ENCODE data around the gene GOLGA8F. TPM values are rescaled to one million over a fixed set of nuclear protein-coding genes. Genes with fewer than 3 reads are reported as not detected.
"Not testable (repeated sequence)": the region's sequence is repeated elsewhere in the genome, so short reads cannot be mapped to it uniquely, and the experiment has no call there.

Gene GOLGA8F, protein sequence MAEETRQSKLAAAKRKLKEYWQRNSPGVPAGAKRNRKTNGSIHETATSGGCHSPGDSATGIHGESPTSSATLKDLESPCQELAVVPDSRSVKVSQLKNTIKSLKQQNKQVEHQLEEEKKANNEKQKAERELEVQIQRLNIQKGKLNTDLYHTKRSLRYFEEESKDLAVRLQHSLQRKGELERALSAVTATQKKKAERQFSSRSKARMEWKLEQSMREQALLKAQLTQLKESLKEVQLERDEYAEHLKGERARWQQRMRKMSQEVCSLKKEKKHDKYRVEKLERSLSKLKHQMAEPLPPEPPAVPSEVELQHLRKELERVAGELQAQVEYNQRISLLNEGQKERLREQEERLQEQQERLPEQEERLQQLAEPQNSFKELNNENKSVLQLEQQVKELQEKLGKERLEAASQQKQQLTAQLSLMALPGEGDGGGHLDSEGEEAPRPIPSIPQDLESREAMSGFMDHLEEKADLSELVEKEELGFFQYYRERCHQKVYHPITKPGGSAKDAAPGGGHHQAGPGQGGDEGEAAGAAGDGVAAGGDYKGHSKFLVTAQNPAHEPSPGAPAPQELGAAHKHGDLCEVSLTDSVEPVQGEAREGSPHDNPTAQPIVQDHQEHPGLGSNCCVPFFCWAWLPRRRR
- total RNA-seq (not detected), polyA plus RNA-seq (not detected)

DNA sequence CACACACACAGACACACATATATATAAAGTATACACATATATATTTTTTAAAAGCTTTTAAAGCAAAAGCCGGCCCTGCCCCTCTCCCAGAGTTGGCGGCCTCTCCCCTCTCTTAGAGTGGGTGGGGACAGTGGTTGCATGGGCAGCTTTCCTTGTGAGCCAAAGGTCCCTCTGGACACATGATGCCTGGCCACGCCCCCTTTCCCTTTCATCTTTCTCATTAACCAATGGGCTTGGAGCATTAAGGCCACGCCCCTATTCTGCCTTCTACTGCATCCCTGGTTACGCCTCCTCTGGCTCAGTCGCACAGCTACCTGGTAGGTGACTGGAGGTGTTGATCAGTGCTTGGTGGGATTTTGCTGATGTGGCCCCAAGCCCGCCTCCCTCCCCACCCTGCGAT, at the start of gene GOLGA8F:
TSS of gene GOLGA8F (plus strand) at position 301 of the 400 bp plus-strand sequence. CDS start at position 399, 98 bp downstream.
- H3K27me3 ChIP-seq; intact Hi-C loops (cut with DNase I); H3K27ac ChIP-seq; H3K36me3 ChIP-seq; DNase-seq; H3K4me3 ChIP-seq; H3K9me3 ChIP-seq; H3K4me1 ChIP-seq: not testable (repeated sequence)
- no CpG with 5 or more reads among the region's 8 CpGs for WGBS, 2 donors

DNA sequence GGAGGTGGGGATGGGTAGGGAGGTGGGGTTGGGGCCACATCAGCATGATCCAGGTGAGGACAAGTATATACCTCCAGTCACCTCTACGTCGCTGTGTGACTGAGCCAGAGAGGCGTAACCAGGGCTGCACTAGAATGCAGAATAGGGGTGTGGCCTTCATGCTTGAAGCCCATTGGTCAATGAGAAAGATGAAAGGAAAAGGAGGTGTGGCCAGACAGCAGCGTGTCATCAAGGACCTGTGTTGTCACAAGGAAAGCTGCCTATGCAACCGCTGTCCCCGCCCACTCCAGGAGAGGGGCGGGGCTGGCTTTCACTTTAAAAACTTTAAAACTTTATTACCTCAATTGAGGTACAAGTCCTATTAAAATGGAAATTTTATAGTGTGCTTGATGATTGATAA, 20.5 kb upstream of the GOLGA8F start, which contains the start of gene GOLGA6L24:
TSS of gene GOLGA6L24 (minus strand) at position 101 of the 400 bp plus-strand sequence. CDS start at position 40, 61 bp downstream.
- H3K27ac ChIP-seq; H3K9me3 ChIP-seq; H3K4me1 ChIP-seq; H3K27me3 ChIP-seq; intact Hi-C loops (cut with DNase I); H3K4me3 ChIP-seq; DNase-seq; H3K36me3 ChIP-seq: not testable (repeated sequence)
- WGBS, 2 donors: no CpG with 5 or more reads among the region's 7 CpGs

DNA sequence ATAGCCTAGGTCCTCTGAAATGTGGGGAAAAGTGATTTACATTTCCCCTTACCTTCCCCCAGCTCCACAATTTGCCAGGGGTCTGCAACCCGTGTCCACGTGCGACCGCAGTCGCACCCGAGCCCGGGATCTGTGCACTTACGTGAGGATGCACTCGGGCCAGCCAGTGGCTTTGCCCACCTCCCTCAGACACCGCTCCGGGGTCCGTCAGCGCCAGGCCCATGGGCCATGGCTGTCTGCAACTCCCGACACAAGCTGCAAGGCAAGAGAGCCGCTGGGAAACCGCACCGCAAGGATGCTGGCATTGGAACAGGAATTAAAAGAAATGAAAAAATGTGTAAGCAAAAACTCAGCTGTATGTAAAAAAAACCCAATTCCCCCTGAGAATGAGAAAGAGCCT, 13.0 kb upstream of the GOLGA8F start:
- 93 to 97% methylated on average over 12 to 13 of the region's 17 CpGs for WGBS, 2 donors
- not testable (repeated sequence) for H3K27me3 ChIP-seq

DNA sequence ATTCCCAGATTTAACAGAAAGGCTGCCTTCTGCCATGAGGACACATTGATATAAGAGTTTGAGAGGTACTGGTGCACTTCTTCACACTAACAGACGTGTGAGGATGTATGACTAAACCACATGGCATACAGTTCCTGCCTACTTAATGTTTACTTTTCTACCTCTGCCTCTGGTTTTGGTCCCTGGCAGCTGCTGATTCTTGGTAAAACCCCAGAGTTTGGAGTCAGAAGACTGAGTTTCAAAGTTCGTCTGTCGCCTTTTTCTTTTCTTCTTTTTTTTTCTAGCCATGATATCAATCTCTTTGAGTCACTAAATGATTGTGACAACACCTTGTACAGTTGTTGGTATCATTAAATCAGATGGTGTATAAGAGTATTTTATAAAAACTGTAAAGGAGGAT, 1.6 kb downstream of the GOLGA8F start:
- H3K27ac ChIP-seq; H3K27me3 ChIP-seq; H3K4me1 ChIP-seq; intact Hi-C loops (cut with DNase I); H3K36me3 ChIP-seq; H3K4me3 ChIP-seq; DNase-seq; H3K9me3 ChIP-seq: not testable (repeated sequence)
- 52 to 69% methylated on average over 2 of the region's 3 CpGs for WGBS, 2 donors

More for the DNA sequence above, 13.0 kb upstream of the GOLGA8F start:
- H3K27ac ChIP-seq; H3K4me1 ChIP-seq; H3K4me3 ChIP-seq; DNase-seq; H3K36me3 ChIP-seq; intact Hi-C loops (cut with DNase I); H3K9me3 ChIP-seq: not testable (repeated sequence)

DNA sequence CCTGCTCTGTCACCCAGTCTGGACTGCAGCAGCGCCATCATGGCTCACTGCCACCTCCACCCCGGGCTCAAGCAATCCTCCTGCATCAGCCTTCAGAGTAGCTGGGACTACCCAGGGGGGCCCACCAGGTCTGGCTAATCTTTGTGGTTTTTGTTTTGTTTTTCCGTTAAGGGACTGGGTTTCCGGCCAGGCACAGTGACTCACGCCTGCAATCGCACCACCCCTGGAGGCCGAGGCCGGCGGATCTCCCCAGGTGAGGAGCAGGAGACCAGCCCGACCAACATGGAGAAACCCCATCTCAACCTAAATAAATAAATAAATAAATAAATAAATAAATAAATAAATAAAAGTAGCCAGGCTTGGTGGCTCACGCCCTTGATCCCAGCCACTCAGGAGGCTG, 17.6 kb downstream of the GOLGA8F start:
- H3K27ac ChIP-seq; DNase-seq; H3K27me3 ChIP-seq; H3K4me1 ChIP-seq; intact Hi-C loops (cut with DNase I); H3K4me3 ChIP-seq; H3K36me3 ChIP-seq; H3K9me3 ChIP-seq: not testable (repeated sequence)
- WGBS, 2 donors: 77 to 96% methylated on average over 2 of the region's 11 CpGs

DNA sequence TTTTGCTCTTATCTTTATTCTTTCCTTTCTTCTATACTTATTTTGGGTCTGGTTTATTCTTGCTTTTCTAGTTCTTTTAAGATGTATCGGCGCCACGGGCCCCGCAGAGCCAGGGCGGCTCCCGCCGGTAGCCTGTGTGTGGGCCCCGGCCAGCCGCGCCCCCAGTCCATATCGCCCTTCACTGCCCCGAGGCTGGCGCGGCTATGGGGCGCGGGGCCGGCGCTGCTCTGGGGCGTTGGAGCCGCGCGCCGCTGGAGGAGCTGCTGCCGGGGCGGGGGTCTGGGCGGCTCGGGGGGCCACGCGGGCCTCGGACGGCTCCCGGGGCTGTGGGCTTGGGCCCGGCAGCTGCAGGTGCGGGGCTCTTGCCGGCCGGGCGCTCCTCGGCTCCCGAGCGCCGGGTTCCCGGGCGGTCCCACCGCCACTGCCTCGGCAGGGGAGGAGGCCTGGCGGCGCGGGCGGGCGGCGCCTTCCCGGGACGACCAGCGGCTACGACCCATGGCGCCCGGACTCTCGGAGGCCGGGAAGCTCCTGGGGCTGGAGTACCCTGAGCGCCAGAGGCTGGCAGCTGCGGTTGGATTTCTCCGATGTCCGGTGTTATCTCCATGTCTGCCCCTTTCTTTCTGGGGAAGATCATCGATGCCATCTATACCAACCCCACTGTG, 24.4 kb downstream of the GOLGA8F start:
- no CpG with 5 or more reads among the region's 64 CpGs for WGBS, 2 donors
- intact Hi-C loops (cut with DNase I); H3K4me1 ChIP-seq; H3K36me3 ChIP-seq; H3K9me3 ChIP-seq; H3K27me3 ChIP-seq; DNase-seq; H3K4me3 ChIP-seq; H3K27ac ChIP-seq: not testable (repeated sequence)

DNA sequence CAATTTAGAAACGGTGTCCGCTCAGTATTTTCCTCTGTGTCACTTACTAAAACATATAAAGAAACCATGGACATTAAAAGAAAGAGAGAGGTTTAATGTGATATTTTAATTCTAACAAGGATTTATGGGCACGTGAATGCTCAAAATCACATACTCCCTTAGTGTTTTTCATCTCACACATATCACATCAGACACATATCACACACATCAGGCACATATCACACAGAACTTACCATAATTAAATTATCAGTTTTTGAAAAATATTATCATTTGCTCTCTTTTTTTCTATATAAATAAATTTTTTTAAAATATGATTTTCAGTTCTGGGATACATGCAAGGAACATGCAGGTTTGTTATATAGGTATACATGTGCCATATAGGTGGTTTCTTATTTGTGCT, 42.0 kb downstream of the GOLGA8F start:
- H3K27ac ChIP-seq: not testable (repeated sequence)

DNA sequence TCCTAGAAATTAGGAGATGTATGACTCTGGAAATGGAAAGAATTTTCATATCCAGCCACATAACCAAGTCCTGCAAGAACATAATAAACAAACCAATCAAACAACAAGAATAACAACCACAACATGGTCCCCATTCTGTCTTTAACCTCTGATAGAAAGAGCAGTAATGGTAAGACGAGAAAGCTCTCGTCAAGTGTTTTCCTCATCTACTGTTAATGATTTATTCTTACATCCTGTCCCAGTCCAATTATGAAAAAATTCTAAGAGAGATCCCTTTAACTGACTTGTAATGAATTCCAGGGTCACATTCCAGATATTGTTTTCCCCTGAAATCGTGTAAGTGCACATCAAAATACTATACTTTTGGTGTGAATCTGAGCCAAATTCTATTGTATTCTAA, 57.1 kb downstream of the GOLGA8F start:
- H3K9me3 ChIP-seq; H3K4me3 ChIP-seq; H3K27ac ChIP-seq; H3K4me1 ChIP-seq; H3K36me3 ChIP-seq; H3K27me3 ChIP-seq; DNase-seq; intact Hi-C loops (cut with DNase I): not testable (repeated sequence)
- no CpG with 5 or more reads among the region's 3 CpGs for WGBS, 2 donors

More for the DNA sequence above, 42.0 kb downstream of the GOLGA8F start:
- H3K4me3 ChIP-seq; H3K9me3 ChIP-seq; DNase-seq; H3K27me3 ChIP-seq; intact Hi-C loops (cut with DNase I); H3K36me3 ChIP-seq; H3K4me1 ChIP-seq: not testable (repeated sequence)
- WGBS, 2 donors: 80 to 85% methylated on average over 1 of the region's 3 CpGs

Small RNA genes lying within 50 kb of the gene (small RNA-seq; reads per million reads assigned to genes)
- gene AC091304.5 (0 reads per million in 3 donors), gene AC091304.6 (0 reads per million in 3 donors), gene AC091304.9 (0 reads per million in 3 donors), gene MIR4509-2 (0 reads per million in 3 donors), gene RN7SL238P (0 reads per million in 3 donors)

Other genes starting within 250 kb of the GOLGA8F start
- 10 to 100 TPM; 42.5 to 85.6 (median 52.5) TPM for gene HERC2, start 56.5 kb upstream of the GOLGA8F start, total RNA-seq
- gene HERC2, start 56.5 kb upstream of the GOLGA8F start, polyA plus RNA-seq: 10 to 100 TPM; 11.1 to 36.9 (median 15.0) TPM
- not detected for gene GOLGA6L24, start 20.6 kb upstream of the GOLGA8F start, total RNA-seq
- gene GOLGA6L24, start 20.6 kb upstream of the GOLGA8F start, polyA plus RNA-seq: not detected
- gene GOLGA8G, start 154.3 kb downstream of the GOLGA8F start, total RNA-seq: under 1 TPM in 1 of 4 donors, not detected in 3; 0.55 TPM
- gene GOLGA8G, start 154.3 kb downstream of the GOLGA8F start, polyA plus RNA-seq: under 1 TPM in 1 of 3 donors, not detected in 2; under 0.01 TPM
- gene GOLGA6L25, start 174.9 kb downstream of the GOLGA8F start, total RNA-seq: not detected
- gene GOLGA6L25, start 174.9 kb downstream of the GOLGA8F start, polyA plus RNA-seq: not detected

All from sigmoid colon (tissue), 7 donors.